ENCODE measurements around the gene GALNT3. TPM values are rescaled to one million over a fixed set of nuclear protein-coding genes. Genes with fewer than 3 reads are reported as not detected.

GALNT3 gene
- 0.56 and 1.2 TPM in 2 replicates for total RNA-seq

DNA sequence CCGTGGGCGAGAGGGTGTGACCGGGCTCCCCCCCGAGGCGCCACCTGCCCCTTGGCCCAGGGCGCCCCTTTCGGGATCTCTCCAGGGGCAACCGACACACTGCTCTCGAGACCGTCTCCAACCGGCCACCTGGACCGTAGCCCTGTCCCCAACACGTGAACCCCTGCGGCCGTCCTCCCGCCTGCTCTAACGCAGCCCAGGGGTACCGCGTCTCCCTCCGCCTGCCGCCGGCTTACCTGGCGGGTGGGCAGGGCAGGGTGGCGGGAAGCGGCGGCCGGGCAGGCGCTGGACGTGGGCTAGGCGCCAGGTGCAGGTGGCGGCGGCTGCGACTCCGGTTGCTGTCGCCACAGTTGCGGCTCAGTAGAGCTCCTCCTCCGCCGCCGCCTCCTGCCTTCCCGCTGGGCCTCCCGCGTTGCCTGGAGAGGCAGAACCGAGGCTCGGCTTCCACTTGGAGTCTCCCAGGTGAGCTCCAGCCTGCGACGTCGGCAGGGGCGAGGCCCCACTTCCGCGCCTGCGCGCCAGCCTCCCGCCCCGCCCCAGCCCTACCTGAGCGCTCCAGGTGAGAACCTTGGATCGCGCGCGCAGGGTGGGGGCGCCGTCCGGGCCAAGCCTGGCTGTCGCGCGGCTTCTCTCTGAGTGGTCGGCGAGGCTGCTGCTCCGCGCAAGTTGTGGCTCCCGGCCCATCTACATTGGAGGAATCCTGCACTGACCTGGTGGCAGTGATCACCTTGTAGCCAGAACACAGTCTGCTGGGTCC lies at the start of gene GALNT3:
Gene GALNT3, minus strand, starts transcription at position 469 of the 757 bp plus-strand sequence. CDS start 23,547 bp downstream, outside the sequence.

Other genes with a start within 250 kb of the GALNT3 start
- gene TTC21B, start 159.5 kb upstream of the GALNT3 start, total RNA-seq: 33.7 and 34.7 TPM in 2 replicates

Measured in regular cardiac myocyte (primary cell).